ENCODE measurements around the gene RNF38.
"Not testable (repeated sequence)": the region's sequence is repeated elsewhere in the genome, so short reads cannot be mapped to it uniquely, and the experiment has no call there.

The RNF38 gene

DNA sequence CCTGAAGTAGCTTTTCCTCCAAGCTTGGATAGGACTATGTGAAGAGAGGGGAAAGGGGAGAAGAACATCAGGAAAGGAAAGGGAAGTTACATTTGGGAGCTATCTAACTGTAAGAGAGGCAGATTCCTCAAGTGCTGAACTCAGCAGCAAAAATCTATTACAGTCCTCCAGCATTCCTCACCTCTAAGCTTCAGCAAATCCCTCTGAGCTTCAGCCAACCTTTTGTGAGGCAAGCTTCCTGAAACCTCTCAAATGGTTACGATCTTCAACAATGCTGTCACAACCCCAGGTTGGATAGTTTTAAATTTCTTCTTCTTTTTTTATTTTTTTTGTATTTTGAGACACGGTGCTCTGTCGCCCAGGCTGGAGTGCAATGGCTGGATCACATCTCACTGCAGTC, 2.5 kb upstream of the RNF38 start:
- DNase-seq, result no peak

DNA sequence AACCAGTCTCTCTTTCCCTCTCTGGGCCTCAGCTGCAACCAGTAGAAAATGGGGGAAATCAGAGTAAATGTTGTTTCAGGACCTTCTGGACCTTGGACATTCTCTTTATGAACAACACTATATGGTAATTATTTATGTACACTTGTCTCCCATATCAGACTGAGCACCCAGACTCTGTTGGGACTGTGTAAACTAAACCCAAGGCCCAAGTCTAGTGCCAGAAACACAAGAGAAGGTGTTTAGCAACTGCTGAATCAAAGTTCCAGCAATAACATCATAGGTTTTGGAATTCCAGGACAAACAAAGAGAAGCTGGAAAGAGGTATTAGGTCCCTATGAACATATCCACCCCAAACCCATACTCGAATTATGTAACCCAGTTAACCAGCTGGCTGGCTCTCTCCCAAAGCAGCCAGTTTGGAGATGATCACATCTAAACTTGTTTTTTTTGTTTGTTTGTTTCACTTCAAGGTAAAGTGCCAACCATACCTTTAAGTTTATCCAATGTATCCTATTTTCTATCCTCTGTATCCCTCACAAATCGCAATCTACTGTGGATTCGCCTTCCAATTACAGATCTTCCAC, 1.9 kb upstream of the RNF38 start:
- DNase-seq, result no peak

DNA sequence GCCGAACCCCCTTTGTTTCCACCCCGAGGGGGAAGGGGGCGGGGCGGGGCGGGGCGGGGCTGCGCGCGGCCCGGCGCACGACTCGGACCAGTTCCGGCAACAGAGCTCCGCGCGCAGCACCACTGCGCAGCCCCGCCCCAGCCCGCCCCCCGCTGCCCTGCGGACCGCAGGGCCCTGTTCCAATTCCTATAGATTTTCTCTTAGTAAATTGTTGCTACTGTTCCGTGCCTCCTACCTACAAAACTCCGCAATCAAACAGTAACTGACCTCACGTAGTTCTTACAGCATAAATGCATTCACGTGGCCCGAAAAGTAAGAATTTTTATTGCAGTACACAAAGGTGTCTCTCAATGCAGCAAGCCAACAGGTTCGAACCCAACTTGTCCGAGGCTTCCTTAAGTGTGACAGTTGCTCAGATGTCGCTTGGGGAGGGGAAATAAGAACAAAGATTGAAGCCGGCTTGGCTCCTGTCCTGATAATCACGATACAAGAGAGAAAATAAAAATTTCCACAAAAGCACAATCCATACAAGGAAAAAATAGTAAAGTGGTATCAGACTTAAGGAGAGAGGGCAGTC, 1.2 kb upstream of the RNF38 start:
- DNase-seq, result peak; percentile 70

DNA sequence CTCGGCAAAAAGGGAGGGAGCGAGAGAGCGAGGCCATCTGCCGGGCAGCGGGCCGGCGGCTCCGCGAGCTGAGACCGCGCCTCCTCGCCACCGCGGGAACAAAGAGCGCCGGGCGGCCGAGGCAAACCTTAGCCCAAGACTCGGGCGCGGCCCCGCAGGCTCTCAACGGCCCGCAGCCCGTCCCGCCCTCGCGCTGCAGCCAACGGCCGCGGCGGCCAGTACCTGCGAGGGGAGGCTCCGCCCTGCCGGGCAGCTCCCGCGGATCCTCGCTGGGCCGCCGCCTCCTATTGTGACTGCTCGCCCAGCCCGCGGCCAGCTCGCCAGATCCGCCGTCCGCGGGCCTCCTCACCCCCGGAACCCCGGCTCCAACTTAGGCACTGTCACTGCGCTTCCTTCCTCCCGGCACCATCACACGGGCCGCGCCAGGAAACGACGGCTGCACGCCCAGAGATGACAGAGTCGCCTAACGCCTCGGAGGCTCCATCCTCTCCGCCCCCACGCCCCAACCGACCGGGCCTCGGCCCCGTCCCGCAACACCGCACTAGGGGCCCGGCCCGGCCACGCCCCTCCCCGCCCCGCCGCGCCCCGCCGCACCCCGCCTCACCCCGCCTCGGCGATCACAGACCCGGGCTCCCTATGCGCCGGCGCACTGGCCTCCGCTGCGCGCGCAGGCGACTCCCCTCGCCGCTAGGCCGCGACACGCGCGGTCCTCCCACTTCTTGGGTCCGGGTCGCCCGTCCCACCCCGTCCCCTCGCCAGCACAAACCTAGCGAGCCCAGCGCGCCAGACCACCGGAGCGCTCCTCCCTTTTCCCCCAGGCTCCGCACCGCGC, 479 bp upstream of the RNF38 start:
- peak; percentile 70 for DNase-seq

DNA sequence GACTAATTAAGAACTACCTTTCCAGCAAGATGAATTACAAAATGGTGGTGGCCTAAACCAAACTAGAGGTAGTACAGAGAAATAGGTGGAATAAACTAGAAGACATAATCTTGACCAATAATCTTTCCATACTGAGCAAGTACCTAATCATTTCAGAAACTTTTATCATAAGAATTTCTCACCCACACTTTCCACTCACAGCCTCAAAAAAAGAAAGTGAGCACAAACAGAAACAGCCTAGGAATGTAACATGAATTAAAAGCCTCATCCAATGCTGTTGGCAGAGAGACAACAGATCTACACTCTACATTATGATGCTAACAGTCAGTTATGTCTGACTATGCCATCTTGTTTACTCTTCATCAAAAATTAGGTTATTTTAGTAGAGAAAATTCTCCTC, 1.3 kb downstream of the RNF38 start:
- DNase-seq, result no peak

DNA sequence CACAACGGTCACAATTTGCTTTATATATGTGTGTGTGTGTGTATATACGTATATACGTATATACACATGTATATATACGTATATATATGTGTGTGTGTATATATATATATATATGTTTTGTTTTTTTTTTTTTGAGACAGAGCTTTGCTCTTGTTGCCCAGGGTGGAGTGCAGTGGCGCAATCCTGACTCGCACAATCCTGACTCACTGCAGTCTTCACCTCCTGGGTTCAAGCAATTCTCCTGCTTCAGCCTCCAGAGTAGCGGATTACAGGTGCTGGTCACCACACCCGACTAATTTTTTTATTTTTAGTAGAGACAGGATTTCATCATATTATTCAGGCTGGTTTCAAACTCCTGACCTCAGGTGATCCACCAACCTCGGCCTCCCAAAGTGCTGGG, 3.1 kb downstream of the RNF38 start:
- DNase-seq, result no peak

DNA sequence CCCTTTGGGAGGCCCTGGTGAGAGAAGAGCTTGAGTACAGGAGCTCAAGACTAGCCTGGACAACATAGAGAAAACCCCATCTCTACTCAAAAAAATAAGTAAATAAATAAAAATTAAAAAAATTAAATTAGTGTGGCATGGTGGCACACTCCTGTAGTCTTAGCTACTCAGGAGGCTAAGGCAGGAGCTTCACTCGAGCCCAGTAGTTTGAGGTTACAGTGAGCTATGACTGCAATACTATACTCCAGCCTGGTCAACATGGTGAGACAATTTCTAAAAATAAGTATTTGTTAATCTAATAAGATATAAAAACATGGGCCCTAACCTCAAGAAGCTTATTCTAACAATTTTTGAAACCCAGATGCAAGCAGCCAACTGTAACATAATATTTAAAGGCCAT, 7.6 kb downstream of the RNF38 start:
- no peak for DNase-seq

DNA sequence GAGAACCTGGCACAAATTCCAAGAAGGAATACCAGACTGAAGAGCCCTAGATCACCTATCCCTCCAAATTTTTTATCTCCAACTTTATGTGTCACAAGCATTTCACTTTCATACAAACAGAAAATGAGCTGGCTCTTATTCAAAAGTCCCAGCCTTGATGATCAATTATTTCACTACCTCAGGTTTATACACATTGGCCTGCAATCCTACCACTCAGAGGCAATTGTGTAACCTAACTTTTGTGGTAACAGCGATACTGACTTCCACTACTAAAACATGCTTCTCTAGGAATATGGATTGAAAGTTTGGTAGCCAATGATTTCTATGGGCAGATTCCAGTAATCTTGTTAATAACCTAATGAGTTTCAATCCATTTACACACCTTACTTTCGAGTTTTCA, 10.5 kb downstream of the RNF38 start:
- no peak for DNase-seq

DNA sequence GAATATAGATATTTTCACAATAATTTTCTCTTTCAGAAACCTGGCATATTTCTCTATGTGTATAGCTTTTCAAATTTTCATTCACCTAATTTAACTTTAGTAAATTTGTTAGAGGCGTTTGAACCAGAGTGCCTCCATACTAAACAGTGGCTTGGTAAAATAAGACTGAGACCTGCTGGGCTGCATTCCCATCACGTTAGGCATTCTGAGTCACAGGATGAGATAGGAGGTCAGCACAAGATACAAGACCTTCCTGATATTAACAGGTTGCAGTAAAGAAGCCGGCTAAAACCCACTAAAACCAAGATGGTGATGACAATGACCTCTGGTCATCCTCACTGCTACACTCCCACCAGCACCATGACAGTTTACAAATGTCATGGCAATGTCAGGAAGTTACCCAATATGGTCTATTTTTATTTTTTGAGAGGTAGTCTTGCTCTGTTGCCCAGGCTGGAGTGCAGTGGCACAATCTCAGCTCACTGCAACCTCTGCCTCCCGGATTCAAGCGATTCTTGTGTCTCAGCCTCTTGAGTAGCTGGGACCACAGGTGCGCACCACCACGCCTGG, 13.6 kb downstream of the RNF38 start:
- not testable (repeated sequence) for DNase-seq

DNA sequence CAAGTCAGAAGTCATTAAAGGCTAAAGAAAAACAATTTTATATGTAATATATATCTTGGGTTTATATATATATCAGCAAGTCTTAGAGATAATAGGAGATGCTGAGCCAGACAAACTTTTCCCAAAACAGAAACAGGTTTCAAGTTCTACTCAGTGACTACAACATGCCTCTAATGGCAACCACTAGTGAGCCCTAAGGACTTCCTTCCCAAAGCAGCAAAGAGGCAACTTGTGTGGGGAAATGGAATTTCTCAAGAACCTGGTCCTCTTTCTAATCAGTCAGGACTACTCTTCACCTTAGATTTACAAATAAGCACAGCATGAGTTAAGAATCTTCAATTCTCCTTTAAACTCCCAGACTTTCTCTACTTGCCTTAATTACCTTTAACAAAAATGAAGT, 17.6 kb downstream of the RNF38 start:
- DNase-seq, result no peak

DNA sequence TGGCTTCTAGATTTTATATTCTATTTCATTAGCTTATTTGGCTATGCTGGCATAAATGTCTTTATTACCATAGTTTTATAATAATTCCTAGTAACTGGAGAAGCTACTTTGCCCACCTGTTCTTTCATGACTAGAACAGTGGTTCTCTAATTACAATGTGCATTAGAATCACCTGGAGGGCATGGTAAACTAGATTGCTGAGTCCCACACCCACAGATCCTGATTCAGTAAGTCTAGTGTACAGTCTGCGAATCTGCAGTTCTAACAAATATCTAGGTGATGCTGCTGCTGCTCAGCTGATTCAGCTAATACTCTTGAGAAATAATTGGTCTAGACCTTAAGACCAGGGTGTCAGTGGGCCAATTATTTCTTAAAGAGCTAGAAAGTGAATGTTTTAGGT, 35.5 kb downstream of the RNF38 start:
- no peak for DNase-seq

DNA sequence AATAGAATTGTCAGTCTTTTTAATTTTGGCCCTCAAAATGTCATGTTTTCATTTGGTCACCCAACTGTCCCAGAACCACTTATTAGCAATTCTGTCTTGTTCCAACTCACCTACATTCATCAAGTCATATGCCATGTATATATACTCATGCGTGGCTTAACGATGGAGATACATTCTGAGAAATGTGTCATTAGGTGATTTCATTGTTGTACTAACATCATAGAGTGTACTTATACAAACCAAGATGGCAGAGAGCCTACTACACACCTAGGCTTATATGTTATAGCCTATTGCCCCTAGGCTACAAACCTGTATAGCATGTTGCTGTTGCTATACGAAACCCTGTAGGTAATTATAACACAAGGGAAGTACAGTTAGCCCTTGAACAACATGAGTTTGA, 36.6 kb downstream of the RNF38 start:
- no peak for DNase-seq

DNA sequence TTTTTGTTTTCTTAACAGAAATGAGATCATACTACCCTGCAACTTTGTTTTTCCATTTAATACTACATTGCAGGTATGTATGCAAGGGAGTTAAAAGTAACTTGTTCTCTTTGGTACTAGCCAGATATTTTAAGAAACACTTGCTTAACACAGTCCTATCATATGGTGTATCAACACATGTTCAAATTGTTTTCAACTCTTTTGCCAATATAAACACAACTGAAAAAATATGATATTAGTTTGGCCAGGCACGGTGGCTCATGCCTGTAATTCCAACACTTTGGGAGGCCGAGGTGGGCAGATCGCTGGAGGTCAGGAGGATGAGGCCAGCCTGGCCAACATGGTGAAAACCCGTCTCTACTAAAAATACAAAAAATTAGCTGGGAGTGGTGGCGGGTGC, 41.6 kb downstream of the RNF38 start:
- no peak for DNase-seq

DNA sequence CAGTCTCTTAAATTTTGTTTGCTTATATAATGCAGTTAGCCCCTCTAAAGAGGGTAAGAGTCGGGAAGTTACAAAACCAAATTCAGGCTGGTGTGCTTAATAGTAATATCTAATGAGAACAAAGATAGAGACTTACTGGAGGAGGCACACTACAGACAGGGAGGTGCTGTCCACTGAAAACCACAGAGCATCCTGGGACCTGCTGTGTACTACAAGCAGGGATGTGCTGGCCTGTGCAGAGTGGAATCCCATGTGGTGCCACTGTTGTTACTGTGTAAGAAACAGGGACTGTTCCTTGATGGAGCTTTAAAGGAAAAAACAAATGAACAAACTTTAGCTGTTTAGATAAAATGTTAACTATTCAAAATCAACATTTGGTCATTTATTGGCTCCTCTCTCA, 42.4 kb downstream of the RNF38 start:
- DNase-seq, result no peak

DNA sequence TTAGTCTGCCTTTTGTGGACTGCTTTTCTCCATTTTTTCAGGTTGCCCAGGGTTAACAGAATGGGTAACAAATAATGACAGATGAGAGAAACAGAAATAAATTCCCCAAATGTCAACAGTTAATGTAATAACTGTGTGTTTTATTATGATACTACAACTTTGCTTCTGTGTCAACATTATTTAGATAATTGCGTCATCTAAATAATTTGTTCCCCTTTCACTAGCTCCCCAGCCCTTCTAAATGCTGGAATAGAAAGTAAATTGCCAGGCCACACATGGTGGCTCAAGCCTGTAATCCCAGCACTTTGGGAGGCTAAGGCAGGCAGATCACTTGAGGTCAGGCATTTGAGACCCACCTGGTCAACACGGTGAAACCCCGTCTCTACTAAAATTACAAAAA, 53.5 kb downstream of the RNF38 start:
- DNase-seq, result no peak

DNA sequence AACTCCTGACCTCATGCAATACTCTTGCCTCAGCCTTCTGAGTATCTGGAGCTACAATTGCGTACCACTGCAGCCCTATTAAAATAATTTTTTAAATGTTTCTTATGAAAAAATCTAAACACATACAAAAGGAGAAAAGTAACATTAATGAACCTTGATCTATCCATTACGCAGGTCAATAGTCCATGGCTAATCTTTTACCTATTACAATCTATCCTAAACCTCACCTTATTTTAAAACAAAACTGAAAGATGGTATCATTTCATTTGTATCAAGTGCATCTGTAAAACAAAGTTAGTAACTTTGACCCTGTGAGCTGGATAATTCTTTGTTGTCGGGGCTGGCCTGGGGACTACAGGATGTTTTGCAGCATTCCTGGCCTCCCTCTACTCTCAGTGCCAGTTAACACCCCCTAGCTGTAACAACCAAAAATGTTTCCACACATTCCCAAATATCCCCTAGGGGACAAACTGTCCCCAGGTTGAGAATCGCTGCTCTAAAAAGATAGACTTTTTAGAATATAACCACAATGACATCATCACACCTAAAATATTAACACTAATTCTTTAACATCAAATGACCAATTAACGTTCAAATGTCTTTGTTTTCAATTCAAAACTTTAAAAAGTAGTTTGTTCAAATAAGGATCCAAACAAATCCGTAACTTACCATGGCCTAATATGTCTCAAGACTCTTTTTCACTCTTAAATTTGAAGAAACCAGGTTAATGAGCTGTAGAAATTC, 54.8 kb downstream of the RNF38 start:
- DNase-seq, result no peak

DNA sequence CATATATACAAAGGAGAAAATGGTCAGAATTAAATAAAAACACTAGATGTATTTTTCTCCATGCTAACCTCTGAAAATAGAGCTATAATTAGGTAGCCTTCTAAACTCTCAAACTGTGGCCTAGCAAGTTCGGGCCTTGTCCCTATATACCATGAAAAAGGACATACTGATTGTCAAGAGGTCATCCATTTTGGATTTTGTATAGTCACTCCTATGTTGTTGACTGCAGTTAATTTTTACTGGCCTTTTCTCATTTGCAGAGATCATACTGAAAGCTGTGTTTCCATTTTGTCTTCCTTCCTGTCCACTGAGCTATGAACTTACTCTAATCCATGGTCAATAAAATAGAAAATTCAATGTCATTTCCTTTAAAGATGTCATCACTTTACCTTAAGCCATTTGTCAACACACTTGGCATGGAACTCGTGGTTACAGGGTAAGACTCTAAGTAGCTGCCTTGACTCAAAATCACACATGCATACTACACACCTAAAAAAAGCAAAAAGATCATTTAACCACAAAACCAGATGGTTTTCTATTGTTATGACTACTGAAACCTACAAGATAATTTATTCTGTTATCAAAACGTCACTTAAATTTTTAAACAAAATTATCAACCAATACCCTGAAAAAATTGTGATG, 58.0 kb downstream of the RNF38 start:
- no peak for DNase-seq

DNA sequence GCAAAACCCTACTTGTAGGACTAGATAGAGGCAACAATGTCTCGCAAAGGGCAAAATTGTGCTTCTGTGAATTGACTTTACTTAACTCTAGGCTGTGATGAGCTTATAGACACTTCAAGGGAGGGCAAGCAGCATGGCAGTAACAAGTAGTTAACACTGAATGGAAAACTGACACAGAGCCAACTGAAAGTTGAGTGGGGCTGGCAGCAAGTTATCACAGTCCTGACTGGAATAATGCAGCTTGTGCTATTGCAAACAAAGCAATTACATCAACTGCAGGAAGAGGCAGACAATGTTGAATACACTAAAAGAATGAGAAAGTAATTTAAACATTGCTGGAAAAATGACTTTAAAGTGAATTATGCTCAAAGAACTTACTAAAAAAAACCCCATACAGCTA, 62.2 kb downstream of the RNF38 start:
- DNase-seq, result no peak

DNA sequence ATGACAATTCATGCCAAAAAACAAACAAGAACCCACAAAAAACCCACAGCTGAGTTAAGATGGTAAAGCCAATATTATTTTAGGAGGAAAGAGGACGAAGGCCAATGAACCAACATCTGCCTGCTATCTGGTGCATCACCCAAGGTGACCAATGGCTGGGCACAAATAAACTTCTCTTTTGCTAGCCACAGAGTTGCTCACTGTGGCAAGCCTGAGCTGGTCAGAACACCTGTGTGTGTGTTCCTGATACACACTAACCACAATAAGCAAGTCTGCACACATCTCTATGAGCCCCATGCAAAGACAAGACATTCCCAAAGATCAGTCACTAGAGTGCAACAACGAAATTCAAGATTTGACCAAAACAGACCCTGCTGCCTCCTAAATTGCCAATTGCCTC, 63.1 kb downstream of the RNF38 start:
- no peak for DNase-seq

DNA sequence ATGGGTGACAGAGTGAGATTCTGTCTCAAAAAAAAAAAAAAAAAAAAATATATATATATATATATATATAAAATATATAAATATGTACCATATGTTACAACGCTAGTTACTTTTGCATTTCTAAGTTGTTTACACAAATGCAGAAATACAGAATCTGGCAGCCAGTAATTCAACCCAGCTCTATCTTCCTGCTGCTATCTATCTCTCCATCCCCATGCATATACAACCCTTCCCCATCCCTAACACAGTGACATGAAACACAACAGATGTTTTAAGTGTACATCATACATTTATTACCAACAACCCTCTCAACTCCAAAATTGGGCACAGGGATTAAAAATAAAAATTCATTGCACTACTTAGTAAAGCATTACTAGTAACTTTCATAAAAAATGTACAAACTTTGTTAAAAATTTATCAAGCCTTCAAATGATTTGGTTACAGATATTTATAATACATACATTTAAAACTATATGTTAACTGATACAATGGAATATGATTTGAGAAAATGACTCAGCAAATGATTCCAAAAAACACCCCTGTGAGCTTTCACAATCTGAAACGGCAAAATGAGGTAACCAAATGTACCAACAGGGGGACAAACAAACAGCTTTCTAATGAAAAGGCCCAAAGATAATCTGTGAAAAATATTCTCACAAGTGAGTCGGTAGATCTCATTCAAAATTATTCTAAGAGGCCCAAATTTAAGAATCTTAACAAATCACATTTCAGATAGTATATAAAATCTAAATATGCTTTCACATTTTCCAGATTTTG, 63.8 kb downstream of the RNF38 start:
- DNase-seq, result no peak

DNA sequence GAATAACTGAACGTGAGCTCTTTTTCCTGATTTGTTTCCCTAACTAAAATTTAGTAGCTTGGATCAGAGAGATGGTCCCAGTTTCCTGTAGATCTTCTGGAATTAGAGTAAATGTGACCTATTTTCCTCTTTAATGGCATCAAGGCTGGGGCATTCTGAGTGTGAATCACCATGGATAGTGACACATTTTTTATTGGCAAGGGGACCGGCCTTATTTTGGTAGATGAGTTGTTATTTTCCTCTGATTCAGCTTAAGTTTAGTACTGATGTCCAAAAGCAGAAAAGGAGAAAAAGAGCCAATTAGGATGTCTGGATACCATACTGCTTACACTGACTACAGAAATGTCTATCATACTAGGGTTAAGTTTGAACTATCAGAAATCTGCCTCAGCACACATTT, 68.1 kb downstream of the RNF38 start:
- no peak for DNase-seq

DNA sequence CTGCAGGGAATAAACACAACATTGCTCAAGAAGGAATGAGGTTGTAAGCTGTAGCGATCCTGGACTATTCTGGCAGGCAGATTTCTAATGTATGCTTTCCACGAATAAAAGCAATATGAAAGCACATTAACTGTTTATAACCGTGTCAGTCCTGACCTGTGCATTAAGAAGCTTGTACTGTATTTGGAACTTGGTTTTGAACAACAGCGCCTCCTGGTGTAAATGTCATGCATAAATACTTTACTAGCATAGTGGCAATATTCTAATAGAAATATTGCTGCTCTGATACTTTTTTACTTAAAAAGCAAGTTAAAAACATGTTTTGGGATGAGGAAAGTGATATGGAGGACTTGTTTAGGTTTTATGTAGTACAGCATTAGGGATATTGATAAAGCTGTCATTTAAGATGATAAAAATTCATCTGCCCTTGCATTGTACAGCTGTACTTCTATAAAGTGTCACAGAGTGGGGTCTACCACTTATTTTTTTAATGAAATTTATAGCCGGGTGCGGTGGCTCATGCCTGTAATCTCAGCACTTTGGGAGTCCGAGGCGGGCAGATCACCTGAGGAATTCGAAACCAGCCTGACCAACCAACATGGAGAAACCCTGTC, 71.2 kb downstream of the RNF38 start:
- no peak for DNase-seq
